ENCODE data around the gene IL12RB2.

DNA sequence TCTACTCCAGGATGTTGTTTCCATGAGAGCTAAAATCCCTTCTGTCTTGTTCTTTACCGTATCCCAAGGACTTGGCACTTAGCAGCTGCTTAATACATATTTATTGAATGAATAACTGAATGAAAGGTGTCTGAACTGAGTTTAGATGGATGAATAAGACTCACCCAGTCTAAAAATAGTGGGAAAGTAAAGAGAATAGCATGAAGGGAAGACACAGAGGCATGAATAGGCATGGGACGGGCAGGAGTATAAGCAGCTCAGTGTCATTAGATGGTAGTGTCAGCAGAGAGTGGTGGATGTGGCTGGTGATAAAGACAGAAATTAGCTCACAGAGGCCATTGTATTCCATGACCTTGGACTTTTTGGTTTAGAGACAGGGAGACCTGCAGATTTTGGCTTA lies 9.2 kb downstream of the IL12RB2 start:
- no peak for TF ChIP-seq POLR2AphosphoS5 (IDR thresholded peaks at IDR 0.05; ENCODE audit: low read depth, low read length)
- no peak for TF ChIP-seq POLR2A (IDR thresholded peaks at IDR 0.05; ENCODE audit: low read depth, low read length)
- no peak for TF ChIP-seq TAF1 (IDR thresholded peaks at IDR 0.05; ENCODE audit: borderline replicate concordance, low read depth, low read length)
